NCI-H226 (cell line): ENCODE measurements around the gene TBK1.

Experiments
- DNase-seq: peaks from one replicate; pipeline ENCODE4 v3.0.0-alpha.2; 2015

TBK1 gene

GRCh38 chr12:64549108-64549507 is 97.2 kb downstream of the TBK1 start:
- no peak for DNase-seq

GRCh38 chr12:64550755-64551154 is 98.8 kb downstream of the TBK1 start:
- no peak for DNase-seq

DNA sequence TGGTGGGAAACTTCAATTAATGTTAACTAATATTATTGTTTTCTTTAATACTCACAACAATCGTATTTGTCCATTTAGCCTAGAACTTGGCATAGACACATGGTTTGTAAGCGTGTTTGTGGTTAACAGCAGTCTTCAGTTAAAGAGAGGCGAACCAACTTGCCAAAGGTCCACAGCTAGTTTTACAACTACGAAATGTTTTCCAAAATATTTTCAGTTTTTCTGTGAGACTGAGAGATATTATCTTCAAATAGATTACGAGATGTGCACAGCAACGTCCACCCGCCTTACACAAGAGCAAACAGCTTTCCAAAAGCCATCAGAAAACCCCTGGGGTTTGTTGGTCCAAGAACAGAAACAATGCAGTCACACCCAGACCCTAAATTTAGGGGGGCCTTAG is 99.8 kb downstream of the TBK1 start:
- DNase-seq = no peak
